ENCODE measurements around the gene DNAH8.
"Not testable (repeated sequence)": the region's sequence is repeated elsewhere in the genome, so short reads cannot be mapped to it uniquely, and the experiment has no call there.

DNAH8 gene

GRCh38 chr6:38912378-38912777 is 197.3 kb downstream of the DNAH8 start:
- DNase-seq: no peak

- no peak for DNase-seq
Measured at GRCh38 chr6:38915205-38915925, 200.3 kb downstream of the DNAH8 start.

DNA sequence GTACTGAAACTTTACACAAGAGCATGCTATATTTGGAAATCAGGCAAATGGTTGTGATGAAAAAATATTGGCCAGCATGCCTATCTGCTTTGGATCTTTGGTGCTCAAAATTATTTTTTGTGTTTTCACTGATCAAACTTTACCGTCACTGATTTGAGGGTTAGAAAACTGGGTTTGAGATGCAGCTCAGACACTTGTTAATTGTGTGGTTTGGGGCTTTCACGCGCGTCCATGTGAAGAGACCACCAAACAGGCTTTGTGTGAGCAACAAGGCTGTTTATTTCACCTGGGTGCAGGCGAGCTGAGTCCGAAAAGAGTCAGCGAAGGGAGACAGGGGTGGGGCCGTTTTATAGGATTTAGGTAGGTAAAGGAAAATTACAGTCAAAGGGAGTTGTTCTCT is 206.4 kb downstream of the DNAH8 start:
- DNase-seq: not testable (repeated sequence)

DNA sequence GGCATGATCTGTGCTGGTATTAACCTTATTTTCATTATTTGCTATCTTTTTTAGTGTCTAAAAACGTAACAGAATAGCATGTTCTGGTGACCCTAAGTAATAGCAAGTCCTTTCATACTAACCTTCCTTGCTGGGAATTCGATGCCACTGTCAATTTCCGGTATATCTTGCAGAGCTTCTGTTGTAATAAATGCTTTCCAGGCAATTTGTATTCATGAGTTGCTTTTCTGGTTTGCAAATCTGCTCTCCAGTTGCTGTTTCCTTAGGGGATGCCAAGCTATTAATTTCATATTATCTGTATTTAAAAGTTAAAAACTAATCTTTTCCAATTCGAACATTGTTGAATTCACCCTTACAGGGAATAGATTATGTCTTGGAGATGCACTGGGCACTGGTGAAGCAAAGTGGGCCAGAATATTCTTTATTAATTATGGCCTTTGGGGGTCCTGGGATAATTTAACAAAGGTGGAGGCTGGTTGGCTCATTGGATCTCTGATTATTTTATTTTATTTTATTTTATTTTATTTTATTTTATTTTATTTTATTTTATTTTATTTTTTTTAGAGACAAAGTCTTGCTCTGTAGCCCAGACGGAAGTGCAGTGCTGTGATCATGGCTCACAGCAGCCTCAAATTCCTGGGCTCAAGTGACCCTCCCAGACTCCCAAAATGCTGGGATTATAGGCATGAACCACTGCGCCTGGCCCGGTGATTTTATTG is 209.8 kb downstream of the DNAH8 start:
- DNase-seq: no peak

DNA sequence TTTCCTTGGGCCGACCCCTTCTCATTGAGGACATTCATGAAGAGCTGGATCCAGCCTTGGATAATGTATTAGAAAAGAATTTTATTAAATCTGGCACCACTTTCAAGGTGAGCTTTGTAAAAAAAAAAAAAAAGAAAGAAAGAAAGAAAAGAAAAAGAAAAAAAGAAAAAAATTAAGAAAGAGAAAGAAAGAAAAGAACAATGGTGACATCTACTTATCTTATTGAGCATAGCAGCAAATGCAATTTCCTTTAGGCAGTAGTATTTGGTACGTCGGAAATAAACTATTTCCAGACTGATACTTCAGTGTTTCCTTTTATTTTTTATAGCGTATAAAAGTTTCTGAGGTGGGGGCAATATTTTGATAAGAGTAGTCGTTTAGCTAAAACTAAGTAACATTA is 214.4 kb downstream of the DNAH8 start:
- no peak for DNase-seq

- DNase-seq: no peak
Measured at GRCh38 chr6:38933426-38933825, 218.3 kb downstream of the DNAH8 start.

DNA sequence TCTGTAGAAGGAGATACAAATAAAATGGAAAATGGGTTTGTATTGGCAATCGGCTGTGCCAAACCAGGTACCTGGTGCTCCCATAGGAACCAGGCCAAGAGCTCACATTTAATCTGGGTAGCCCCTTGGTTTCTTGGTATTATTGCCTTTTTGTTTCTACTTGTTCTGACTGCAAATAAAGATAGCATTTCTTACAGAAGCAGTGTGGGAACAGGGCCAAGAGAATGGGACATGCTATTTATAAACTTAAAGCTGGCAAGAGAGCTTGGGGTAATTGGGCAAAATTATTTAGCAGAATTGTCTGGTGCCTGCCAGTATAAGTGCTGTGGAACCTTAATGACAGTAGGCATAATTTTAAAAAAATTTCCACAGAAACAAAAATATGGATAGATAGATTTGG is 219.9 kb downstream of the DNAH8 start:
- no peak for DNase-seq

DNA sequence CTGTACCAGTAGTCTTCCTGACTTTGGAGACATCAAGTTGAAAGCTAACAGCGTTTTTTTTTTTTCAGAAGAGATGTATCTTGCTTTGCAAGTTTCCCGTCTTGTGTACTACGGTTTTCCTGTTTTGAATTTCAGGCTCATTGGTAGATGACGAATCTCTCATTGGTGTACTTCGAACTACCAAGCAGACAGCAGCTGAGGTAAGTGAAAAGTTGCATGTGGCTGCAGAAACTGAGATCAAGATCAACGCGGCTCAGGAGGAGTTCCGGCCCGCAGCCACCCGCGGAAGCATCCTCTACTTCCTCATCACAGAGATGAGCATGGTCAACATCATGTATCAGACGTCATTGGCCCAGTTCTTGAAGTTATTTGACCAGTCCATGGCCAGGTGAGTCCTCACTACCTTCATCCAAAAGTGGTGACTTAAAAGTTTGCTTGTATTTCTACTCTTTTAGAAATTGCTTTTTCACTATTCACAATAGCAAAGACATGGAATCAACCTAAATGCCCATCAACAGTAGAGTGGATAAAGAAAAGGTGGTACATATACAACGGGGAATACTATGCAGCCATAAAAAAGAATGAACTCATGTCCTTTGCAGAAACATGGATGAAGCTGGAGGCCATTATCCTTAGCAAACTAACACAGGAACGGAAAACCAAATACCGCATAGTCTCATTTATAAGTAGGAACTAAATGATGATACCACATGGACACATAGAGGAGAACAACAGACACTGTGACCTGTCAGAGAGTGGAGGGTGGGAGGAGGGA is 222.9 kb downstream of the DNAH8 start:
- no peak for DNase-seq

GRCh38 chr6:38938741-38939140 is 223.6 kb downstream of the DNAH8 start:
- DNase-seq: no peak

DNA sequence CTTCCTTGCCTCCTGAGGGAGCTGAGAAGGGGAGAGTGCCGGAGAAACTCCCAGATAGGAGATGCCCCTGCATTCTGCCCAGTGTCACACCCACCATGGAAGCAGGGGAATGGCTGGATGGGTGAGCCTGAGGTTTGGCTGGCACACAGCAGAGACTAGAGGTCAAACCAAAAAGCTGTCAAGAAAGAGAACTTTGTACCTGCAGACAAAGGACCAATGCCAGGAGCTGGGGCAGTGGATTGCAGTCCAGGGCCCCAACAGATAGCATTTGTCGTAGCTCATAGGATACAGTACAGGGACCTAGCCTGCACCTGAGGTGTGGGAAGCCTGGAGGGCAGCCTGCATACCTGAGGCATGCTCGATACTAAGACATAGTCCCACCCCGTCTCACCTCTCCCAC is 227.3 kb downstream of the DNAH8 start:
- DNase-seq: no peak

GRCh38 chr6:38942965-38943364 is 227.9 kb downstream of the DNAH8 start:
- DNase-seq: no peak

DNA sequence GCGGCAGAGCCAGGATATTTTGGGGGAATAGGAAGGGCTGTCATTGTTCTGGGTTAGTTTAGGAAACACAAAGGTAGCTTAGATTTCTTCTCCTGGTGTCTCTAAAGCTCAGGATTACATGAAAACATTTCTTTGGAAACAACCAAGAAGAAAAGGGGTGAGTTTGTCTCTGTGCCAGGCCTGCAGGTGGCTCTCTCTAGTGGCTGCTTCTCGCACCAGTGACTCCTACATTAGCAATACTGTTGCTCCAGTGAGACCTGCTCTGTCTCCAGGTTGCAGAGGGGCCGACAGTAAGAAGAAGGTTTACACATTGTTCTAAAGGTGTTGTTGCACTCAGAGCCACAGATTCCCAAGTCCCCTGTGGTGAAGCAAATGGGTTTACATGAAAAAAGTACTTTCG is 228.9 kb downstream of the DNAH8 start:
- DNase-seq: no peak

DNA sequence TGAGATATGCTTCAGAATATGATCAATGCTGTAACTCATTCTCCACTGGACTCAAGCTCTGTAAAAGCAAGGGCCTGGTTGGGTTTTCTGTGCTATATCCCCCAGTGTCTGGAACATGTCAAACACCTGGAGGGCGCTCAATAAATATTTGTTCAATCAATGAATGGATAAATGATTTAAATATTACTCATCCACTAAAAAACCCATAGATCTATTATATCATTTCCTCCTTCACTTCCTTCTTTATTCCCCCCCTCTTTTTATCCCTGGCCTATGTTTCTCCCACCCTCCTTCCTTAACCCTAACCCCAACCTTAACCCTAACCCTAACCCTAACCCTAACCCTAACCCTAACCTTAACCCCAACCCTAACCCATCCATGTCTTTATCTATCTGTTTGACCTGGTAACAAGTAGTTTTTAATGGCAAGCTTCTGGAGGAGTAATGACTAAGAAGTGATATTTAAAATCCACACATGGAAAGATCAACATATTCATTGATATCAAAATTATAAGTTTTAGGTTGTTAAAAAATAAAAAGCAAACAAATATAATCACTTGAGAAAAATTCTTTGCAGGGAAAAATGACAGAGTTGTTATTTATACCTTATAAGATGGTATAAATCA is 229.7 kb downstream of the DNAH8 start:
- no peak for DNase-seq

DNA sequence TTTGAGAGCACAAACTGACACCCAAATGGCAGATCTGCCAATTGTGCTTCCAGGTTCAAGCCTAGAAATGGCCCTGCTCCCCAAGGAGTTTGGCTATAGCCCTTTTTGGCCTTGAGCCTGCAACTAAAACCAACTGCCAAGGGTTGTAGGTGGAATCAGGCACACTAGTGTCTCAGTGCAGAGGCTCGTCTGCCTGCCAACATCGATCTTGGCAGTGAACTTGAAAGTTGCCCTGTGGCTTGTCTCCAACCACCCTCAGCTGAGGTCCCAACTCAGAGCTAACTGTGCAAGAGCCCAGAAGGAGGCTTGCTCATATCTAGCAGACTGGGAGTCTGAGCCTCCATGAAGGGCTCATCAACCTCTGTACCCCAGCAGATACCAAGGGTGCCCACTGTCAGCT is 240.8 kb downstream of the DNAH8 start:
- no peak for DNase-seq

GRCh38 chr6:38957426-38957825 is 242.3 kb downstream of the DNAH8 start:
- DNase-seq: no peak

DNA sequence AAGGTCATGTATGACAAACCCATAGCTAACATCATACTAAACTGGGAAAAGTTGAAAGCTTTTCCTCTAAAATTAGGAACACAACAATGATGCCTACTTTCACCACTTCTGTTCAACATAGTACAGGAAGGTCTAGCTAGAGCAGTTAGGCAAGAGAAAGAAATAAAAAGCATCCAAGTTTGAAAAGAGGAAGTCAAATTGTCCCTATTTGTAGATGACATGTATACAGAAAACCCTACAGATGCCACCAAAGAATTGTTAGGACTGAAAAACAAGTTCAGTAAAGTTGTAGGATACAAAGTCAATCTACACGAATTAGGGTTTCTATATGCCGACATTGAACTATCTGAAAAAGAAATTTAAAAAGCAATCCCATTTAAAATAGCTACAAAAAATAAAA is 244.0 kb downstream of the DNAH8 start:
- no peak for DNase-seq

DNA sequence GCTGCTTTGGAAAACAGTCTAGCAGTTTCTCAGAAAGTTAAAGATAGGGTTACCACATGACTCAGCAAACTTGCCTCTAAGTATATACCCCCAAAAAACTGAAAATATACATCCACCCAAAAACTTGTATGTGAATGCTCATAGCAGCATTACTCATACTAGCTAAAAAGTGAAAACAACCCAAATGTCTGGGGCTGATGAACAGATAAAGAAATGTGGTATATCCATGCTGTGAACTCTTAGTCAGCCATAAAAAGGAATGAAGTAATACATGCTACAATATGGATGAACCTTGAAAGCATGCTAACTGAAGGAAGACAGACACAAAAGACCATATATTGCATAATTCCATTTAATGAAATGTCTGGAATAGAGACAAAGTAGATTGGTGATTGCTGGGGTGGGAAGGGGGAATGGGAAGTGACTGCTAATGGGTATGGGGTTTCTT is 253.6 kb downstream of the DNAH8 start:
- no peak for DNase-seq

DNA sequence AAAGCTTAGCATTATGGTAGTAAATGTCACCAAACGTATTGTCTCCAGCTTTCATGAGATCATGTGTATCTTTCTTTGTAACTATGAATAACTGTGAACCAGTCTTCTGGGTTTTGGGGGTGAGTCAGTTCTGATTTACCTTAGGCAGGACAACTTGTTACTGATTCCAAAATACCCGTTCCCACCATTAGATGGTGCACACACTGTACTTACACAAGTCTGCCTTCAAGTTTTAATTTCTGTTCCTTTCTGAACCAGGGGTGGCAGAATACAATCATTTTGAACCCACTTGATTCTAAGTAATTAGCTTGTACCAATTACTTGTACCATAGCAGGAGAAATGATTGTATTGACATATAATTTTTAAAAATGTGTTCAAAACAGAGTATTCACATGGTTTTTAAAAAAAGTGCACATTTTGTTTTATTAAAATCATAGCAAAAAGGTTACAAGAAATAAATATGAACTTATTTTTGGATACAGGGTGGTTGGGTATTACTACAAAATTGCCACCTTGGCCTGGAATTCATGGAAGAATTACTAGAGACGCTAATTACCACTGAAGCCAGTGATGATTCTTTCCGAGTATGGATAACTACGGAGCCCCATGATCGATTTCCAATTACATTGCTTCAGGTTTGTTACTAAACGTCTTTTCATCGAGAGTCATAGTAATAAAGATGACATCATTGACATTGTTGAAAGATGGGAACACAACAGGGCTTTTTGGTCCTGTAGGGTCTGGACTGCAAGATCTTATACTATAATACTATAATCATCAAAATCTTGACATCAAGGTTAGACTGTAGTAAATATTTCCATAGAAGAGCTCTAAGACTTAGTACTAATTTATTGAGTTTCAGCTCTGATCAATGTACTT is 258.3 kb downstream of the DNAH8 start:
- no peak for DNase-seq

- DNase-seq: no peak
Measured at GRCh38 chr6:38974389-38975151, 259.5 kb downstream of the DNAH8 start.

- DNase-seq: no peak
Measured at GRCh38 chr6:38975621-38976049, 260.5 kb downstream of the DNAH8 start.

GRCh38 chr6:38976051-38976450 is 260.9 kb downstream of the DNAH8 start:
- no peak for DNase-seq

Measured in activated gamma-delta T cell treated with Interleukin-2 at 50 U/mL for 16 hours (primary cell).